NCI-H526 treated with DMSO at 0.1 percent for 48 hours (cell line): Measurements from ENCODE around the gene SDHAF3.
"Not testable (repeated sequence)": the region's sequence is repeated elsewhere in the genome, so short reads cannot be mapped to it uniquely, and the experiment has no call there.

ENCODE experiments used
- DNase-seq: peaks from one replicate; lab custom pipeline; 2025; lab: John Stamatoyannopoulos, UW

The SDHAF3 gene

GRCh38 chr7:97126483-97127171 lies 9.1 kb downstream of the SDHAF3 start:
- DNase-seq = no peak

- no peak for DNase-seq
Observed at GRCh38 chr7:97128736-97129135, 11.2 kb downstream of the SDHAF3 start.

GRCh38 chr7:97130417-97131139 lies 13.1 kb downstream of the SDHAF3 start:
- DNase-seq = no peak

GRCh38 chr7:97133159-97133558 lies 15.7 kb downstream of the SDHAF3 start:
- no peak for DNase-seq

GRCh38 chr7:97138830-97139229 lies 21.3 kb downstream of the SDHAF3 start:
- DNase-seq = no peak

- DNase-seq = peak; percentile 15
Observed at GRCh38 chr7:97145068-97145467, 27.6 kb downstream of the SDHAF3 start.

- no peak for DNase-seq
Observed at GRCh38 chr7:97149843-97150242, 32.3 kb downstream of the SDHAF3 start.

GRCh38 chr7:97155897-97156418 lies 38.5 kb downstream of the SDHAF3 start:
- DNase-seq = no peak

- DNase-seq = not testable (repeated sequence)
Observed at GRCh38 chr7:97159984-97160383, 42.5 kb downstream of the SDHAF3 start.

GRCh38 chr7:97161609-97162008 lies 44.1 kb downstream of the SDHAF3 start:
- not testable (repeated sequence) for DNase-seq

- DNase-seq = no peak
Observed at GRCh38 chr7:97166308-97166707, 48.8 kb downstream of the SDHAF3 start.

GRCh38 chr7:97167176-97167575 lies 49.7 kb downstream of the SDHAF3 start:
- no peak for DNase-seq

GRCh38 chr7:97167749-97168148 lies 50.3 kb downstream of the SDHAF3 start:
- DNase-seq = no peak

GRCh38 chr7:97174303-97174702 lies 56.8 kb downstream of the SDHAF3 start:
- DNase-seq = no peak

GRCh38 chr7:97179454-97180104 lies 62.1 kb downstream of the SDHAF3 start:
- DNase-seq = peak; percentile 45

GRCh38 chr7:97187067-97187466 lies 69.6 kb downstream of the SDHAF3 start:
- no peak for DNase-seq

GRCh38 chr7:97196174-97196573 lies 78.7 kb downstream of the SDHAF3 start:
- DNase-seq = not testable (repeated sequence)

GRCh38 chr7:97198596-97198995 lies 81.1 kb downstream of the SDHAF3 start:
- no peak for DNase-seq

GRCh38 chr7:97200018-97200417 lies 82.5 kb downstream of the SDHAF3 start:
- DNase-seq = no peak

GRCh38 chr7:97203957-97204356 lies 86.5 kb downstream of the SDHAF3 start:
- DNase-seq = no peak

GRCh38 chr7:97204821-97205220 lies 87.3 kb downstream of the SDHAF3 start:
- DNase-seq = no peak

- no peak for DNase-seq
Observed at GRCh38 chr7:97215556-97215955, 98.1 kb downstream of the SDHAF3 start.

GRCh38 chr7:97218767-97219166 lies 101.3 kb downstream of the SDHAF3 start:
- no peak for DNase-seq
